Subcutaneous adipose tissue (tissue), 4 donors: ENCODE measurements around the gene GDF10. TPM values are rescaled to one million over a fixed set of nuclear protein-coding genes. Genes with fewer than 3 reads are reported as not detected.

Experiments
- total RNA-seq, 4 donors: library from RNA; depleted of rRNA; stranded (reverse); fragments of >200 nt; gene quantifications; one replicate each; pipeline ENCODE4 v1.1.0, GENCODE V29; 2016
- TF ChIP-seq, protein P1 (sequence below): fragments of 450-650 bp; IDR thresholded peaks from one replicate; pipeline ENCODE4 v1.5.1; 2016; ENCODE audit warnings: low read depth, mild to moderate bottlenecking, control low read depth, antibody characterized with exemption, moderate library complexity

The GDF10 gene
- total RNA-seq, 4 donors from 2014 or later: 2.9 to 9.7 (median 5.1) TPM

DNA sequence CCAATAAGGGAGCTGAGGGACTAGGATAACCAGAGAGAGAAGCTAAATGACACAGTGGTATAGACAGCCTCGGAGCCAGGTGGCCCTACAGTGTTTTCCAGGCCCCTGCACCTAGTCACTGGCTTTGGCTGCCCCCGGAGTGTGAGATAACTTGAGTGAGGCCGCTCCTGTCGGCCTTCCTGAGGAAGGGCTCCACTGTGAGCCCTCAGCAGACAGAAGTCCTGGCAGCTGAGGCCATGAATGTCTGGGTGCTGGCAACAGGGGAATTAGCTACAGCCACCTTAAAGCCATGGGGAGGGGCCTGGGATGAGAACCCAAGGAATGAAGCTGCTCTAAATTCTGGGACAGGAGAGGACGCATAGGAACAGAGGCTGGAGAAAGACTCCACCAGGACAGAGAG lies 4.6 kb upstream of the GDF10 start:
- TF ChIP-seq, protein P1, sequence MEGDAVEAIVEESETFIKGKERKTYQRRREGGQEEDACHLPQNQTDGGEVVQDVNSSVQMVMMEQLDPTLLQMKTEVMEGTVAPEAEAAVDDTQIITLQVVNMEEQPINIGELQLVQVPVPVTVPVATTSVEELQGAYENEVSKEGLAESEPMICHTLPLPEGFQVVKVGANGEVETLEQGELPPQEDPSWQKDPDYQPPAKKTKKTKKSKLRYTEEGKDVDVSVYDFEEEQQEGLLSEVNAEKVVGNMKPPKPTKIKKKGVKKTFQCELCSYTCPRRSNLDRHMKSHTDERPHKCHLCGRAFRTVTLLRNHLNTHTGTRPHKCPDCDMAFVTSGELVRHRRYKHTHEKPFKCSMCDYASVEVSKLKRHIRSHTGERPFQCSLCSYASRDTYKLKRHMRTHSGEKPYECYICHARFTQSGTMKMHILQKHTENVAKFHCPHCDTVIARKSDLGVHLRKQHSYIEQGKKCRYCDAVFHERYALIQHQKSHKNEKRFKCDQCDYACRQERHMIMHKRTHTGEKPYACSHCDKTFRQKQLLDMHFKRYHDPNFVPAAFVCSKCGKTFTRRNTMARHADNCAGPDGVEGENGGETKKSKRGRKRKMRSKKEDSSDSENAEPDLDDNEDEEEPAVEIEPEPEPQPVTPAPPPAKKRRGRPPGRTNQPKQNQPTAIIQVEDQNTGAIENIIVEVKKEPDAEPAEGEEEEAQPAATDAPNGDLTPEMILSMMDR: no peak

DNA sequence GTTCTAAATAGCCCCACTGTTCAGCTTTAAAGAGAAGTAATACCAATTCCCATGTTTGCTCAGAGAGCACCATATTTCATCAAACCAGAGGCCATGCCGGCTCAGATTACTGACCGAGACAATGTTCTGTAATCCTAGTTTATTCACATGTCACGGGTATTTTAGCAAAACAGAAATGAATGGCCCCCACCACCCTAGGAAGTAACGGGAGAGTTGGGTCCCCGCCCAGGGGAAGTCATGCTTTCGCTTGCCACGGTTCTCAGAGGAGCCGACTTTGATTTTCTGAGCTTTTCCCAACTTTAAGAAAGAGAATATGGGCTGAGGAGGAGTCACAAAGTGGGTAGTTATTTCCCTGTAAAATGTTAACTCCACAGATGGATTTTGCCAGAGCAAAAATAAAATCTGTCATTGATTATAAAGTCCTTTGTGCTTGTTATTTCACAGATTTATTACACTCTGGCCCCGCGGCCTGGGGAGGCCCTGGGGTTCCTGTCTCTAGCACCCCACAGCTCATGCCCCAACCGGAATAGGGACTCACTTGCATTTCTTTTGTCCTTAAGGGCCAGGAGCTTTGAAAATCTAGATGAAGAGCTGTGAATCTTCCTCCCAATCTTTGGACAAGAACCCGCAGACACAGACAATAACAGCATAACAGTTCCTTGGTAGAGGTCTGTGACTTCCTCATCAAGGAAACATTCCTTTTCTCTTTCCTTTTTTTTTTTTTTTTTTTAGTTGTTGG lies 3.7 kb upstream of the GDF10 start:
- TF ChIP-seq, protein P1: no peak

DNA sequence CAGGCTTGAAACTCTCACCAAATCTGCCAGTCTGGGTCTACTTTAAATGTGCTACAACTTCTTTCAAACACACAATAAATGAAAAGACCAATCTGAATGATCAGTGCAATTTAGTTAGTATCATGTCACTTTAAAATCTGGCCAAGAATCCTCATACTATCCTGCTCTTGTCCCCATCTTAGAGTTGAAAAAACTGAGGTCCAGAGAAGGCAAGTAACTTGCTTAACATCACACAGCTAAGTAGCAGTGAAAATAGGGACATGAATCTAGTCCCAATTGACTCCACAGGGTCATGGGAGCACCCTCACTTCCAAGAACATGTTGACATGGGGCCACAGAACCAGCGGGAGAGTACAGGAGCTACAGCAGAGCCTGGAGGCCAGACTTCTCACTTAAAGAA lies 3.1 kb upstream of the GDF10 start:
- TF ChIP-seq, protein P1: no peak

DNA sequence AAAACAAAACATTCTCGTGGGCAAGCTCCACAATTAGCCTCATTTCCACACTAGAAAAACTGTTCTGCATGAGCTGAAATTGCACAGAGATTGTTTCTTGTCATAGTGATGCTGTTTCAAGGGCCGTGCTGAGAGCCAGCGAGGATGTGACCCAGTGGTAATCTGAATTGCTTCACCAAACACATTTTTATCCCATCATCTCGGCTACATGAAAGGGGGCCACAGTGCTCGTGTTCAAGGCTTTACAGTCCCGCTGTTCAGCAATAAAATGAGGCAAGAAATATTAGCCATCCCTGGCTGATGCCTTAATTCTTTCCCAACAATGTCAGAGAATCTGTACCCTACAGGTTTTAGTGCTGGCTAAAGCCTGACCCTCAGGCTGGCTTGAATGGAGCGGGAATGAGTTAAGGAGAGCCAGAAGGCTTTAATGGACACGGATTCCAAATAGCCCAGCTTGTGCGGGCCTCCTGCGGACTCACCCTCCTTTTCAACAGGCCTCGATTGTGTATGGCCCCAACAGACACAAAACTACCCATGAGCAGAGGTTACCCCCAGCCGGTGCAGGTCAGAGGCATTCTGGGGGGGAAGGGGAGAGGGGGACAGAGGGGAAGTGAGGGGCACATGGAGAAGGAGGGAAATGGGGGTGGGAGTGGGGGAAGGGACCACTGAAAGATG lies 2.0 kb upstream of the GDF10 start:
- TF ChIP-seq, protein P1: no peak

DNA sequence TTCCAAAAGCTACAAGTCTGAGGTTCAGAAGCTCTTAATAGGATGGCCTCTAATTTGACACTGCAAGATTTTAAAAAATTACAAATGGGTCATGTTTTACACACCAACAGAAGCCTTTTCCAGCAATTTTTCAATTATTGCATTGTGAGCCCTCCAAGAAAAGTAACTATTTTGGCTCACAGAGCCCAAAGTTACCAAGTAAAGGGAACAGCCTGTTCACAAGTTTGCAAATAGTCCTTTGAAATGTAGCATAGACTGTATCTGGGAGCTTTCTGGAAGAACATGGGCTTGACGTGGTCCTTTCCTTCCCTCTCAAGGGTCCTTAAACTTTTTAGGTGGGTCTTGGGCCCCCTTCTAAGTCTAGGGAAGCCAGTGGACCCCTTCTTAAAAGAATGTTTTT lies 1.3 kb upstream of the GDF10 start:
- TF ChIP-seq, protein P1: no peak

DNA sequence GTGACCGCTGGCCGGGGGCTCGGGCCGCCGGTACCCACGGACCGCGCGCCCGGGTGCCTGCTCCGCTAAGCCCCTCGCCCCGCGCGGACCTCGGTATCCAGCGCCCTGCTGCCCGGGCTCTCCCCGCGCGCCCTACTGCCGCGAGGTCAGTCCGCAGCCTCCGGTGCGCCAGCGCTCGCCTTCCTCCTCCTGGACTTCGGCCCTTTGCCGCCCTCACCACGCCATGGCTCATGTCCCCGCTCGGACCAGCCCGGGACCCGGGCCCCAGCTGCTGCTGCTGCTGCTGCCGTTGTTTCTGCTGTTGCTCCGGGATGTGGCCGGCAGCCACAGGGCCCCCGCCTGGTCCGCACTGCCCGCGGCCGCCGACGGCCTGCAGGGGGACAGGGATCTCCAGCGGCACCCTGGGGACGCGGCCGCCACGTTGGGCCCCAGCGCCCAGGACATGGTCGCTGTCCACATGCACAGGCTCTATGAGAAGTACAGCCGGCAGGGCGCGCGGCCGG lies 483 bp downstream of the GDF10 start:
- TF ChIP-seq, protein P1: no peak

DNA sequence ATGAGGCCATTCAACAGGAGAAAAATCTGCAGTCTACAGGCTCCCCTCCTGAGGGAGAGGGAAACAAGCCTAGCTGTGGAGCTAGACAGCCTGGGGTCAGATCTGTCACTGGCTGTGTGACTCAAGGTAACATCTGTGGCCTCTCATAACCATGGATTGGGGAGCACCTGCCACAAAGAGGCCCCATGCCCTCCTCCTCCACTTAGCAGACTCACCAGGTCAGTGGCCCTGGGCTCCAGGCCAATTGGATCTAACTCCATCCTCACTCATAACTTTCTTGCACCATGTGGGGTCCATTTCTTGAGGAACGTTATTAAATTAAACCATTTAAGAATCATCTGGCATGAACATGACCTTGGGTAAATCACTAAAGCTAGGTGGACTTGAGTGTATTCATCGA lies 1.8 kb downstream of the GDF10 start:
- TF ChIP-seq, protein P1: no peak
